Limb (tissue), 2 donors: ENCODE measurements around the gene CDC42BPA.
"Not testable (repeated sequence)": the region's sequence is repeated elsewhere in the genome, so short reads cannot be mapped to it uniquely, and the experiment has no call there.

ENCODE experiments used
- DNase-seq, 2 donors: peaks; one replicate each; pipeline ENCODE4 v3.0.0-alpha.2; 2016; ENCODE audit errors: extremely low spot score in 2 of 2

CDC42BPA gene

GRCh38 chr1:227261501-227261900 lies 56.8 kb downstream of the CDC42BPA start:
- no peak for DNase-seq

- no peak for DNase-seq
Observed at GRCh38 chr1:227260433-227260832, 57.9 kb downstream of the CDC42BPA start.

DNA sequence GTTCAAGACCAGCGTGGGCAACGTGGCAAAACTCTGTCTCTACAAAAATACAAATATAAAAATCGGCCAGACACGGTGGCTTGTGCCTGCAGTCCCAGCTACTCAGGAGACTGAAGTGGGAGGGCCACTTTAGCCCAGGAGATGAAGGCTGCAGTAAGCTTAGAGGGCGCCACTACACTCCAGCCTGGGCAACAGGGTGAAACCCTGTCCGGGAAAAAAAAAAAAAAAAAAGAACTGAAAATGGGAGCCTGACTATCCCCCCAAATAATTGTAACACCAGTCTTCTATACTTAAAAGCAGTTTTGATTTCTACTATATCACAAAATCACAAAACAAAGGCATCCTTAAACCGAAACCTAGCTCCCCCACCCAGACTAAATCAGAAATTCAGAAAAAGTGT lies 60.3 kb downstream of the CDC42BPA start:
- DNase-seq = no peak

DNA sequence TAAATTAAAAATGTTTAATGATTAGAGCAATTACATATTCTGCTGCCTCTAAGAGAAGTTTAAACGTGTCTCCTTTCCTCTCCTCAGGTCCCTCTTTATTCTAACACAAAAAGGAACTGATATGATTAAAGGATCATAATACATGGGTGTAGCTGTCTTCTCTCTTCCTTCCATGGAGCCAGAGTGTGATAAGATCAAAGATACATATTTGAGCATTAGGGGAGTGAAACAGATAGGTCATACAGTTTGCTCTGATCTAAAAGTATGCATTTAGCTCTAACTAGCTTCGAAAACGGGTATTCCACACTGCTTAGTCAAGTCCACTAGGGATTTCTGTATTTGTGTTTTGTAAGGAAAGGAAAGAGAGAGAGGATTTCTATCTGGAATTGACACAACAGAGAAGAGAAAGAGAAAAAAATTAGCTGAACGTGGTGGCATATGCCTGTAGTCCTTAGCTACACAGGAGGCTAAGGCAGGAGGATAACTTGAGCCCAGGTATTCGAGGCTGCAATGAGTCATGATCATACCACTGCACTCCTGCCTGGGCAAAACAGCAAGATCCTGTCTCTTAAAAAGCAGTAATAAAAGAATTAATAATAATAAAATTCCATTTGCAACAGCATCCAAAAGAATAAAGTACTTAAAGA lies 63.1 kb downstream of the CDC42BPA start:
- no peak for DNase-seq

GRCh38 chr1:227253065-227253464 lies 65.2 kb downstream of the CDC42BPA start:
- DNase-seq = no peak

GRCh38 chr1:227245613-227246320 lies 72.5 kb downstream of the CDC42BPA start:
- no peak for DNase-seq

DNA sequence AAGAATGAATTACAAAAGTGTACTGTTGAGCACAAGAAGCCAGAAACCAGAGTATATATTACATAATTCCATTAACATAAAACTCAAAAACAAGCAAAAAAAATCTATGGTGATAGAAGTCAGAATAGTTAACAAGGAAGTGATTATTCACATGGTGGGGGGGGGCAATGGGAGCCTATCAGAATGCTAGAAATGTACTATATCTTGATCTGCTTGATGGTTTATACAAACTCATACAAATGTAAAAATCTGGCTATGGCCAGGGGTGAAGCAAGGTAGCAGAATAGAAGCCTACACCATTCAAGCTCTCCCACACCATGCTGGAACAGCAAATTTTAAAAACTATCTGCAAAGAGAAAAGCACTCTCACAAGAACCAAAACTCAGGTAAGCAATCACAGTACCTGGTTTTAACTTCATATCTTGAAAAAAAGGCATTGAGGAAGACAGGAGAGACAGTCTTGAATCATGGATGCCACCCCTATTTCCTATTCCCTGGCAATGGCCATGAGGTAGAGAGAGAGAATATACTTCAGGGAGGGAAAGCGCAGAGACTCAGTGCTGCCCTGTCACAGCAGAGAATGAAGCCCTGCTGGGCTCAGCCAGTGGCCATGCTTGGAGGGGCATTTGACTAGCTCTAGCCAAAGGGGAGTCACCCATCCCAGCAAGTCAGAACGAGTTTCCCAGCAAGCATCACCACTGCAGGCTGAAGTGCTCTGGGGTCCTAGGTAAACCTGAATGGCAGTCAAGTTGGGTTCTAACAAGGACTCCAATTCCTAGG lies 73.8 kb downstream of the CDC42BPA start:
- DNase-seq = no peak

DNA sequence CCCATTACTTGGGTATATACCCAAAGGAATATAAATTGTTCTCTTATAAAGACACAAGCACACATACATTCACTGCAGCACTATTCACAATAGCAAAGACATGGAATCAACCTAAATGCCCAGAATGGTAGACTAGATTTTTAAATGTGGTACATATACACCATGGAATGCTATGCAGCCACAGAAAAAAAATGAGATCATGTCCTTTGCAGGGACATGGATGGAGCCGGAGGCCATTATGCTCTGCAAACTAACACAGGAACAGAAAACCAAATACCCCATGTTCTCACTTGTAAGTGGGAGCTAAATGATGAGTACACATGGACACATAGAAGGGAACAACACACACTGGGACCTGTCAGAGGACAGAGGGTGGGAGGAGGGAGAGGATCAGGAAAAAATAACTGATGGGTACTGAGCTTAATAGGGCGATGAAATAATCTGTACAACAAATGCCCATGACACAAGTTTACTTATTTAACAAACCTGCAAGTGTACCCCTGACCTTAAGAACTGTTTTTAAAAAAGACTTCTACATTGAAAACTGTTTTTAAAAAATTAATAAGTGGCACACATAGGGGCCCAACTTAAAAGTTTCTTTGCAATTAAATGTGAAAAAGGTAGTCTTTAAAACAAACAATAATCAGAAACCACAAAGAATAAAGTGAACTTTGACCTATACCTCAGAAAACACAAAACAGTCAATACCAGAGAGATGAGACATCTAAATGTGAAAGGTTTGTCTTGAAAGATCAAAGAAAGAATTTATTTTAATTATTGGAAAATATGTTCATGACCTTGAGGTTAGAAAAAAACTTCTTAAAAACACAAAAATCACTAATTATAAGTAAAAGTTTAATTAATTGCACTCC lies 75.2 kb downstream of the CDC42BPA start:
- no peak for DNase-seq

DNA sequence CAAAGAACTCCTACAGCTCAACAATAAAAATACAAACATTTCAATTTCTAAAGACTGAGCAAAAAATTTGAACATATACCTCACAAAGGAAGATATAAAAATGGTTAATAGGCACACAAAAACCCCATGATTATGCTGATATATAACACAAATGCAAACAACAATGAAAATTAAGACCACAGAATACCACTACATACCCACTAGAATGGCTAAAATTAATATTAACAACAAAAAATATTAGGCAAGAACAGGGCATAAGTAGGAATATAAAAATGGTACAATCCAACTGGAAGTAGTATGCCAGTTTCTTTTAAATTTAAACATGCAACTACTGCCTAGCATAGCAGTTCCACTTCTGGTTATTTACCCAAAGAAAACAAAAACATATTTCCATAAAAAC lies 77.3 kb downstream of the CDC42BPA start:
- no peak for DNase-seq

GRCh38 chr1:227234998-227235405 lies 83.3 kb downstream of the CDC42BPA start:
- DNase-seq = peak; percentile 18 to 32

- not testable (repeated sequence) for DNase-seq
Observed at GRCh38 chr1:227231128-227231527, 87.2 kb downstream of the CDC42BPA start.

- no peak for DNase-seq
Observed at GRCh38 chr1:227228201-227228600, 90.1 kb downstream of the CDC42BPA start.

DNA sequence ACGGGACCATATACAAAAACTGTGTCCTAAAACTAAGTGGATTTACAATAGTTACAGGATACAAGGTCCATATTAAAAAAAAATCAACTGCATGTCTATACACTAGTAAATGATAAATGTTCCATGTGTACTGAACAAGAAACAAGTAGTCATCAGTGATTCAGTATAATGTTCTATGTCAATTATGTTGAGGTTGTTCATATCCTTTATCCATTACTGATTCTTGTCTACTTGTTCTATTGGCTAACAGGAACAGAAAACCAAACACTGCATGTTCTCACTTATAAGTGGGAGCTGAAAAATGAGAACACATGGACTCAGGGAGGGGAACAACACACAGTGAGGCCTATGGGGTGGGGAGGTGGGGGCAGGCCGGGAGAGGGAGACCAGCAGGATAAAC lies 90.5 kb downstream of the CDC42BPA start:
- DNase-seq = no peak

DNA sequence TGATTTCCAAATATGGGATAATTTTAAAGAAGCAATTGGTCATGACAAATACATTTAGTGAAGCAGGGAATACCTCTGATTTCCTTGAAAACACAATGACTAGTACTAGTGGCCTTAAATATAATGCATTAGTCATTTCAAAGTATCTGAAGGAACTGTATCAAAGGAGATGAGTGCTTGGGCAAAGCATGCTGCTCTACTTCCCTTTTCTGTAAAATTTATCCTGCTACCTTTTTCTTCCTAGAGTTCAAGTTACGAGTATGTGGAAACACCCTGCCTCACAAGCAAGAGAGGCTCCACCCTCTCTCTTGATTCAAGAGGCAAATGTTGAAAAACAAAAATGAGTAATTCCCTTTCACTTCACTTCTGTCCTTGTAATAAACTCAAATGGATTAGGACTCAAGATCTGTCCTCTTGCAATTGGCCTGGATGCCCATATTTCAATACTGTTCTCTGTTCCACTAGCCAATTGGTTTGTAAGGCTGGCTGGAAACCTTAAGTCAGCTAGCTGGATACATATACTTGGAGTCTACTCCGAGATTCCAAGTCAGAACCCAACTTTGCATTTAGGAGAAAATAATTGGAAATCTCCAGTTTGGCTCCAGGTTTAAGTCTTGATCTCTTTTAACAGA lies 92.5 kb downstream of the CDC42BPA start:
- no peak for DNase-seq

DNA sequence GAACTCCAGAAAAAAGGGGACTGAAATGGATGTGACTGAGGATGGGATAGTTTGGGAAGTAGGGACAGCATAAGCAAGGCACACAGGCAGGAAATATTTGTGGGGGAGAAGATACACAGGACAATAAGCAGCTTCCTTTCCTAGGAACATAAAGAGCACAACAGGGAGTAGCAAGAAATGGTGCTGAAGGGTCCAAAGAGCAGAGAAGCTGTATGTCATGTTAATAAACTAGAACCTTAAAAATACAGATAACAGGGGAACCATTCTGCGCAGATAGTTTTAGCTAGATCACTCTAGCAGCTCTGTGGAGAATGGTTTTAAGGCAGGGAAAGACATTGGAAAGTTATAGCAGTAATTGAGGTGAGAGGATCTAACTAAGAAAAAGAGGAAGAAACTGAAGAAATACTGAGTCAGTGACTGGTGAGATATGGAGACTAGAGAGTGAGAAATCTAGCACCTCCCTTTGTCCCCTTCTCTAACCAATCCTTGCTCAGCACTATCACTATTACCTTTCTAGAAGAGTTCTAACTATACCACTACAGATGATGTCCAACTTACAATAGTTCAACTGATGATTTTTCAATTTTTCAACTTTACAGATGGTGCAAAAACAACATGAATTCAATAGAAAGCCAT lies 95.0 kb downstream of the CDC42BPA start:
- no peak for DNase-seq

DNA sequence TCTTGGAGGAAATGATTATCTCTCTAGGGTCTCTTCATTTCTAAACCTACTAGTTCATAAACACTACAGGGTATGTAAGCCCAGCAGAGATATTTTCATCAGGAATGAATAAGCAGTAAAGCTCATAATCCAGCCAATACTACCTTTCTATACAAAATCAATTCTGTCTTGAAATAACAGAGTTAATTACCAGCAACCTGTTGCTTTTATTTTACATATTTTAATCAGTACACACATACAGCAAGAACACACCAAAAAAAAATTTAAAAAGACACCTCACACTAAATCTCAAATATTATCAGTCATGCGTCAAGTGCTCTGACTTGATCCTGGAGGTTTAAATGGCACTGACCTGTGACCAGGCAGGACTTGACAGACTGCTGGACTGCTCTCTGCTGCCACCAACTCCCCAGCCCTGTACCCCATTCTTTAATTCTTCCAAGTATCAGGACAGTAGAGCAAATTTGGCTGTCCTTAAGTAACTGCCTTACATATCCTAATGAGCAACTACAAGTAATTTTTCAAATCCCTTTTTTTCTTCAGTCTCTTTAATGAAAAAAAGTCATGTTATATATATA lies 98.5 kb downstream of the CDC42BPA start:
- no peak for DNase-seq

DNA sequence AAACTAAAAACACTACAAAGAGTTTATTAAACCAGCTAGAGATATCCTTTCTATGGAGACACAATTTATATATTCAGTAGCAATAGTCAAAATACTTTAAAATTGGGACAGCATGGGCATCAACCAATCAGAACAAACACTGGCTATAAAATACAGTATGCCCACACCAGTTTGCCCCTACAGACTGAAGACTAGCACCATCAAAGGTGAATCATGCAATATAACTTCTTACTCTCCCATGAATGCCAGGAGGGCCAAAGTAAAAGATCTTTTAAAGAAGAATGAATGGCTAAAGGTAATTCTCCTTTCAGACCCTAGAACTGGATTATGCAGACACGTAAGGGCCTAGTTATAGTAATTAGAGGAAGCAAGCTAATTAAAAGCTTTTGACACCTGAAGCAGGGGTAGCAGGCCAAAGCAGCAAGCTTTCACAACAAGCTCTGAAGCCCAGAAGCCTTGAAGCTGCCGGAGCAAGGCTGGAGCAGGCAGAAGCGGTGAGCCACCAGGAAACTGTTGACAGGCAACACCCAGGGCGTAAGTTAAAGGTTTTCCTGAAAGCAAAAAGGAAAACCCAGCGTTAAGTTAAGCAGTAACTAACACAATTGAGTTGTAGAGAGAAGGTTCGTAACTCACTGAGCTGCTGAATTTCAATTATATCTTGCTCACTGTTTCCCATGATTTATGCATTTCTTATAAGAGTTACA lies 99.3 kb downstream of the CDC42BPA start:
- DNase-seq = no peak

DNA sequence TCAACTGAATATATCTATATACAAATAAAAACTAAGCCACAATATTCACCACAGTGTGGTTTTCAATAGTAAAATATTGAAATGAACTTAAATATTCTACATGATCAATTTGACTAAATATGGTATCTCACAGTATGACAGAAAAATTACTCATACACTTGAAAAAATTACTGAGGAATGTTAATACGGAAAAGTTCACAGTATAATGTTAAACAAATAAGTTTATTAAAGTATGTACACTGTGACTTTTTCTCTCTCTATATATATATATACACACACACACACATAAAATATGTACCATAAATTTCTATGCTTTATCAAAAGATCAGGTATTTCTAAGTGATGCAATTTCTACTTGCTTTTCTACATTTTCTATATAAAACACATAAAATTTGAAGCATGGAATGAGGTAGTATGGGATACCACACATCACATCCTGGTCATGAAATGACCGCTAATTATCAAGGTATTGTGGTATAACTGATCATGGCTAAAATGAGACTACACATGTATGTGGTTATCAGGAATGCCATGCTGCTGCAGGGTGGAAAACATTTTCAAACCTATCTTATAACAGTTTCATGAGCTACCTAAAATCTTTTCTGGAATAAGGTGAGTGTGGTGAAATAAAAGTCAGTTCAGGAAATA lies 102.3 kb downstream of the CDC42BPA start:
- no peak for DNase-seq

GRCh38 chr1:227214207-227214606 lies 104.1 kb downstream of the CDC42BPA start:
- DNase-seq = no peak
